K562 (cell line): ENCODE measurements around the gene RNF135. TPM values are rescaled to one million over a fixed set of nuclear protein-coding genes. Genes with fewer than 3 reads are reported as not detected.
"Not testable (repeated sequence)": the region's sequence is repeated elsewhere in the genome, so short reads cannot be mapped to it uniquely, and the experiment has no call there.

Experiments
- ATAC-seq: fragments of 200-7000 bp; cut with Tn5 transposase; 3 replicates; pipeline ENCODE4 v1.9.1; 2020; ENCODE audit warnings: moderate library complexity
- BruUV-seq: library from RNA; stranded (reverse); fragments of 400-500 nt; replicated peaks from 2 replicates; lab custom pipeline; 2021; lab: Mats Ljungman, UMichigan
- CTCF ChIA-PET: fragments of 300-600 bp; formaldehyde crosslinking; extraction: SDS; loops from one replicate; lab custom pipeline; 2021; ENCODE audit warnings: low intra/inter-chr PET ratio; lab: Yijun Ruan, JAX
- POLR2A ChIA-PET: fragments of 300-600, 350-650 bp; sonication (Branson Sonifier 250); formaldehyde crosslinking; extraction: SDS; loops from one replicate; lab custom pipeline; 2021; ENCODE audit warnings: antibody characterized with exemption, inconsistent platforms; lab: Yijun Ruan, JAX
- DNase-seq, 4 experiments: peaks; one replicate each; pipeline versions ENCODE4 v3.0.0 to v3.0.0-alpha.2; 2011 to 2018; ENCODE audit warnings: low spot score in 3 of 4, mixed read lengths in 3 of 4; ENCODE audit errors: extremely low read depth in 1 of 4
- FAIRE-seq: peaks from 2 replicates; lab custom pipeline; 2011; peaks lifted over from hg19 to GRCh38; lab: Jason Lieb, UNC
- H2AFZ ChIP-seq: 2 replicates; pipeline ENCODE4 v1.6.0; 2011; ENCODE audit warnings: low read depth, low read length, control low read depth, inconsistent platforms
- H3K27ac ChIP-seq: fragments of 200-600 bp; 3 replicates; pipeline ENCODE4 v1.8.0; 2011; ENCODE audit warnings: low read depth, mild to moderate bottlenecking, control low read depth, inconsistent platforms, low read length, moderate library complexity, mixed read lengths; ENCODE audit errors: extremely low read depth
- H3K27me3 ChIP-seq, 2 experiments: fragments of 300-600 bp in 1 of 2; 2 replicates in 1 of 2; 3 replicates in 1 of 2; pipeline versions ENCODE4 v1.6.0 to v1.8.0; 2011; ENCODE audit warnings: inconsistent platforms in 2 of 2, low read length in 2 of 2, mild to moderate bottlenecking in 1 of 2, mixed read lengths in 1 of 2, moderate library complexity in 1 of 2; ENCODE audit not compliant: control insufficient read depth in 2 of 2, insufficient read depth in 2 of 2
- H3K36me3 ChIP-seq: fragments of 300-600 bp; 3 replicates; pipeline ENCODE4 v1.8.0; 2011; ENCODE audit warnings: mild to moderate bottlenecking, low read length, inconsistent platforms; ENCODE audit not compliant: control insufficient read depth, insufficient read depth
- H3K4me1 ChIP-seq, 2 experiments: fragments of 200-600 bp in 1 of 2; replicated peaks in 1 of 2; 2 replicates in 1 of 2; 3 replicates in 1 of 2; pipeline versions ENCODE4 v1.5.1 to v1.8.0; 2011; ENCODE audit warnings: inconsistent platforms in 2 of 2, low read length in 2 of 2, mild to moderate bottlenecking in 1 of 2, mixed read lengths in 1 of 2, moderate library complexity in 1 of 2; ENCODE audit not compliant: control insufficient read depth in 2 of 2, insufficient read depth in 2 of 2
- H3K4me2 ChIP-seq: 2 replicates; pipeline ENCODE4 v1.6.1; 2011; ENCODE audit warnings: low read length, control low read depth, inconsistent platforms, mixed read lengths; ENCODE audit not compliant: insufficient read depth
- H3K4me3 ChIP-seq: fragments of 200-600 bp; sonication (generic), shearing (Covaris generic); 2 replicates; pipeline ENCODE4 v1.5.1; 2016; ENCODE audit warnings: control low read depth, inconsistent platforms
- H3K79me2 ChIP-seq: fragments of 200-600 bp; 3 replicates; pipeline ENCODE4 v1.8.0; 2011; ENCODE audit warnings: low read length, inconsistent platforms; ENCODE audit not compliant: control insufficient read depth, insufficient read depth
- H3K9ac ChIP-seq, 2 experiments: 2 replicates each; pipeline versions ENCODE4 v1.6.0 to v1.6.1; 2011; ENCODE audit warnings: low read depth in 2 of 2, low read length in 2 of 2, control low read depth in 1 of 2, inconsistent platforms in 1 of 2, mild to moderate bottlenecking in 1 of 2, mixed read lengths in 1 of 2; ENCODE audit not compliant: insufficient read depth in 1 of 2
- H3K9me1 ChIP-seq: one replicate; pipeline ENCODE4 v1.6.0; 2011; ENCODE audit warnings: inconsistent platforms, mild to moderate bottlenecking, low read length, moderate library complexity; ENCODE audit not compliant: control insufficient read depth, insufficient read depth
- H3K9me3 ChIP-seq: replicated peaks from 2 replicates; pipeline ENCODE4 v1.5.1; 2011; ENCODE audit warnings: low read depth, low read length, inconsistent platforms; ENCODE audit not compliant: control insufficient read depth, insufficient read depth
- H4K20me1 ChIP-seq: replicated peaks from 2 replicates; pipeline ENCODE4 v1.6.1; 2011; ENCODE audit warnings: low read length, inconsistent platforms, mixed read lengths; ENCODE audit not compliant: control insufficient read depth, insufficient read depth
- C11orf30 ChIP-seq: fragments of 450-650 bp; IDR thresholded peaks from 2 replicates; pipeline ENCODE4 v1.6.1; 2016; ENCODE audit warnings: low read depth, mild to moderate bottlenecking
- MAFG ChIP-seq: fragments of 450-650 bp; conservative IDR thresholded peaks from 2 replicates; pipeline ENCODE4 v1.6.1; 2016; ENCODE audit warnings: missing genetic modification characterization, missing compliant biosample characterization
- NRF1 ChIP-seq, 2 experiments: fragments of 450-650 bp; IDR thresholded peaks in 1 of 2; conservative IDR thresholded peaks in 1 of 2; 2 replicates each; pipeline ENCODE4 v1.6.1; 2014; ENCODE audit warnings: mild to moderate bottlenecking in 2 of 2
- ZNF316 ChIP-seq: fragments of 450-650 bp; IDR thresholded peaks from 2 replicates; pipeline ENCODE4 v1.6.1; 2016
- WGBS: fragments of 100-300 bp; shearing (Covaris generic); methylation state at CpG from one replicate; pipeline ENCODE4 v1.1.6; 2016; ENCODE audit warnings: low coverage, mixed read lengths; ENCODE audit not compliant: insufficient coverage; ENCODE audit errors: missing lambda C conversion rate; 5-methylcytosine and 5-hydroxymethylcytosine counted together
- in situ Hi-C: fragments of 300-500 bp; cut with MboI; formaldehyde crosslinking; loops from 4 replicates; pipeline ENCODE4 v1.15.0; 2018; ENCODE audit warnings: inconsistent platforms, mixed read lengths
- intact Hi-C: fragments of 100-400 bp; cut with micrococcal nuclease; formaldehyde crosslinking; loops from 2 replicates; pipeline ENCODE4 v1.14.2; 2022
- polyA plus RNA-seq, 8 experiments: library from polyadenylated mRNA; depleted of rRNA in 4 of 8; stranded (reverse) in 5 of 8; unstranded in 3 of 8; fragments of >200 nt; fragmentation: Nextera tagmentation in 2 of 8; fragmentation: Illumina TruSeq in 1 of 8; extraction: Ambion mirVana in 2 of 8; extraction: Trizol in 1 of 8; gene quantifications; 2 replicates each; pipeline versions ENCODE4 v1.2.1 to v1.2.3, GENCODE V29; 2011 to 2014; ENCODE audit warnings: inconsistent platforms in 1 of 8, missing spikeins in 1 of 8
- total RNA-seq, 7 experiments: library from RNA; depleted of rRNA in 6 of 7; stranded (reverse); fragments of >200 nt in 6 of 7; fragmentation: Illumina TruSeq in 2 of 7; extraction: Trizol in 2 of 7; gene quantifications; 2 replicates each; pipeline versions ENCODE4 v1.2.1 to v1.2.3, GENCODE V29; 2011 to 2021; ENCODE audit warnings: low replicate concordance in 1 of 7

Gene RNF135
- total and polyA plus RNA-seq, 9 of the 15 experiments (the other 6 are each of a cell fraction or from before 2014, with no cell fraction given): 0.08 TPM; not detected in 8

GRCh38 chr17:31019004-31019403 is 48.2 kb downstream of the RNF135 start:
- H2AFZ ChIP-seq: no peak overlapping the region
- H3K4me2 ChIP-seq: no peak overlapping the region
- H3K27ac ChIP-seq: no peak overlapping the region
- H3K4me3 ChIP-seq: no peak overlapping the region
- no peaks in the 10 kb centered on the region for H3K79me2 ChIP-seq
- no TSS peak for BruUV-seq
- H3K9me3 ChIP-seq: no peaks in the 10 kb centered on the region
- in situ Hi-C loops (loop anchor here (10.0 kb wide), 2 partner anchors 366 to 486 kb away; no protein-coding TSS in a partner anchor), intact Hi-C loops (loop anchor here (5.0 kb wide), 1 partner anchor 498 kb away; no protein-coding TSS in a partner anchor)
- ATAC-seq (no peak), DNase-seq (no peak), FAIRE-seq (no peak)
- H3K9me1 ChIP-seq: no peaks in the 10 kb centered on the region
- TF ChIP-seq MAFG (tag) (0 out of 2 replicates have a peak, but pooled peaks have one; percentile 27), ZNF316 (peak; percentile 75), NRF1 (conservative IDR thresholded peaks at IDR 0.05 in 1 of 2, IDR thresholded peaks at IDR 0.05 in 1 of 2) (no peak), C11orf30 (peak; percentile 51; the same call in 1 of the 2 replicates)
- ChIA-PET CTCF (no interaction called here), POLR2A (no interaction called here)
- no peaks in the 10 kb centered on the region for H3K27me3 ChIP-seq
- no peak overlapping the region for H3K9ac ChIP-seq
- H3K36me3 ChIP-seq: no peaks in the 10 kb centered on the region
- 21% methylated on average over 2 of the region's 2 CpGs for WGBS
- no peaks in the 10 kb centered on the region for H3K4me1 ChIP-seq
- no peaks in the 10 kb centered on the region for H4K20me1 ChIP-seq

- H3K4me3 ChIP-seq, H4K20me1 ChIP-seq, FAIRE-seq, POLR2A ChIA-PET, H3K79me2 ChIP-seq, H3K27me3 ChIP-seq, CTCF ChIA-PET, ATAC-seq, intact Hi-C loops, DNase-seq, in situ Hi-C loops, H3K9ac ChIP-seq, H3K36me3 ChIP-seq, H3K27ac ChIP-seq, BruUV-seq, H2AFZ ChIP-seq, H3K9me3 ChIP-seq, H3K4me2 ChIP-seq, H3K4me1 ChIP-seq, H3K9me1 ChIP-seq: not testable (repeated sequence)
- 0% methylated on average over 1 of the region's 2 CpGs for WGBS
These were observed 52.3 kb downstream of the RNF135 start for GRCh38 chr17:31023171-31023570.
